ENCODE data around the gene DUSP16.
"Not testable (repeated sequence)": the region's sequence is repeated elsewhere in the genome, so short reads cannot be mapped to it uniquely, and the experiment has no call there.

Gene DUSP16

GRCh38 chr12:12521044-12521485 is 41.6 kb downstream of the DUSP16 start:
- DNase-seq (ENCODE audit: low read depth in 2 of 2): no peak

- no peak for DNase-seq (ENCODE audit: low read depth in 2 of 2)
Measured at GRCh38 chr12:12520273-12520672, 42.4 kb downstream of the DUSP16 start.

GRCh38 chr12:12519354-12519998 is 43.2 kb downstream of the DUSP16 start:
- DNase-seq (ENCODE audit: low read depth in 2 of 2): no peak

GRCh38 chr12:12518919-12519318 is 43.7 kb downstream of the DUSP16 start:
- DNase-seq (ENCODE audit: low read depth in 2 of 2): no peak

GRCh38 chr12:12518464-12518845 is 44.2 kb downstream of the DUSP16 start:
- DNase-seq (ENCODE audit: low read depth in 2 of 2): no peak

GRCh38 chr12:12513416-12514006 is 49.2 kb downstream of the DUSP16 start:
- no peak for DNase-seq (ENCODE audit: low read depth in 2 of 2)

- peak in 1 of 2 donors; percentile 33 for DNase-seq (ENCODE audit: low read depth in 2 of 2)
Measured at GRCh38 chr12:12511895-12512711, 50.6 kb downstream of the DUSP16 start.

GRCh38 chr12:12511021-12511783 is 51.5 kb downstream of the DUSP16 start:
- no peak for DNase-seq (ENCODE audit: low read depth in 2 of 2)

- DNase-seq (ENCODE audit: low read depth in 2 of 2): no peak
Measured at GRCh38 chr12:12510551-12510950, 52.1 kb downstream of the DUSP16 start.

- no peak for DNase-seq (ENCODE audit: low read depth in 2 of 2)
Measured at GRCh38 chr12:12510141-12510540, 52.5 kb downstream of the DUSP16 start.

GRCh38 chr12:12508612-12509011 is 54.1 kb downstream of the DUSP16 start:
- no peak for DNase-seq (ENCODE audit: low read depth in 2 of 2)

GRCh38 chr12:12507121-12507520 is 55.5 kb downstream of the DUSP16 start:
- no peak for DNase-seq (ENCODE audit: low read depth in 2 of 2)

- DNase-seq (ENCODE audit: low read depth in 2 of 2): no peak
Measured at GRCh38 chr12:12506496-12506890, 56.2 kb downstream of the DUSP16 start.

- no peak for DNase-seq (ENCODE audit: low read depth in 2 of 2)
Measured at GRCh38 chr12:12505544-12506495, 56.8 kb downstream of the DUSP16 start.

GRCh38 chr12:12503384-12504078 is 59.1 kb downstream of the DUSP16 start:
- DNase-seq (ENCODE audit: low read depth in 2 of 2): no peak

- DNase-seq (ENCODE audit: low read depth in 2 of 2): no peak
Measured at GRCh38 chr12:12502815-12503151, 59.9 kb downstream of the DUSP16 start.

- not testable (repeated sequence) for DNase-seq (ENCODE audit: low read depth in 2 of 2)
Measured at GRCh38 chr12:12502130-12502814, 60.4 kb downstream of the DUSP16 start.

- DNase-seq (ENCODE audit: low read depth in 2 of 2): no peak
Measured at GRCh38 chr12:12501121-12501520, 61.5 kb downstream of the DUSP16 start.

GRCh38 chr12:12499909-12500604 is 62.6 kb downstream of the DUSP16 start:
- DNase-seq (ENCODE audit: low read depth in 2 of 2): no peak
